ENCODE measurements around the gene UBE3A. TPM values are rescaled to one million over a fixed set of nuclear protein-coding genes. Genes with fewer than 3 reads are reported as not detected.

Gene UBE3A
- total RNA-seq, 4 donors from 2014 or later = 73.9 to 97.6 (median 80.1) TPM

DNA sequence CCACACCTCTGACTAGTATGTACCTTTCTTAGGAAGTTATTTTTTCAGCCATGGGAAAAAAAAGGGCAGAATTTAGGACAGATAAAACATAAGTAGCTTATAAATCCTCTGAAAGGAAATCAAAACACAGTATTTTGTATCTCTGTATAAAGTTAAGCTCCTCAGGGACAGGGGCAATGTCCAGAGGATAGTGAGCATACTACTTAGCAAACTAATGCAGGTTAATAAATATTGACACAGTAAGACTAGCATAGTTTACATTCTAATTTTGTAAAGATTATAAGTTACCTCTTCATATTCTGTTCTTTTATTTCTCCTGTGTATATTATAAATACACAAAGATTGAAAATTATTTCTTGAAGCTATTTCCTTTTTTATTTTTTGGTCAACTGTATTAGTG, 2.1 kb downstream of the UBE3A start:
- H3K9me3 ChIP-seq = no peaks in the 10 kb centered on the region
- H3K36me3 ChIP-seq = no peaks in the 10 kb centered on the region
- TF ChIP-seq POLR2AphosphoS5 (IDR thresholded peaks at IDR 0.05) (no peak), EP300 (IDR thresholded peaks at IDR 0.05) (no peak), POLR2A (IDR thresholded peaks at IDR 0.05; ENCODE audit: low read depth) (no peak)
- TF ChIP-seq, protein P1, sequence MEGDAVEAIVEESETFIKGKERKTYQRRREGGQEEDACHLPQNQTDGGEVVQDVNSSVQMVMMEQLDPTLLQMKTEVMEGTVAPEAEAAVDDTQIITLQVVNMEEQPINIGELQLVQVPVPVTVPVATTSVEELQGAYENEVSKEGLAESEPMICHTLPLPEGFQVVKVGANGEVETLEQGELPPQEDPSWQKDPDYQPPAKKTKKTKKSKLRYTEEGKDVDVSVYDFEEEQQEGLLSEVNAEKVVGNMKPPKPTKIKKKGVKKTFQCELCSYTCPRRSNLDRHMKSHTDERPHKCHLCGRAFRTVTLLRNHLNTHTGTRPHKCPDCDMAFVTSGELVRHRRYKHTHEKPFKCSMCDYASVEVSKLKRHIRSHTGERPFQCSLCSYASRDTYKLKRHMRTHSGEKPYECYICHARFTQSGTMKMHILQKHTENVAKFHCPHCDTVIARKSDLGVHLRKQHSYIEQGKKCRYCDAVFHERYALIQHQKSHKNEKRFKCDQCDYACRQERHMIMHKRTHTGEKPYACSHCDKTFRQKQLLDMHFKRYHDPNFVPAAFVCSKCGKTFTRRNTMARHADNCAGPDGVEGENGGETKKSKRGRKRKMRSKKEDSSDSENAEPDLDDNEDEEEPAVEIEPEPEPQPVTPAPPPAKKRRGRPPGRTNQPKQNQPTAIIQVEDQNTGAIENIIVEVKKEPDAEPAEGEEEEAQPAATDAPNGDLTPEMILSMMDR (IDR thresholded peaks at IDR 0.05) = no peak
- intact Hi-C loops (cut with DNase I) = loop anchor here (5.0 kb wide), 1 partner anchor 89 kb away; no protein-coding TSS in a partner anchor
- peaks cover 36 to 70% (median 65%) of the 10 kb centered on the region in 4 donors for H3K4me1 ChIP-seq
- no peaks in the 10 kb centered on the region for H3K27me3 ChIP-seq
- H3K27ac ChIP-seq (replicated peaks in 1 of 4) = peak overlapping the region in 1 of 4 donors; percentile 98
- no peak for DNase-seq (ENCODE audit: extremely low spot score)
- peak overlapping the region; percentile 83 to 99 (median 87) for H3K4me3 ChIP-seq

DNA sequence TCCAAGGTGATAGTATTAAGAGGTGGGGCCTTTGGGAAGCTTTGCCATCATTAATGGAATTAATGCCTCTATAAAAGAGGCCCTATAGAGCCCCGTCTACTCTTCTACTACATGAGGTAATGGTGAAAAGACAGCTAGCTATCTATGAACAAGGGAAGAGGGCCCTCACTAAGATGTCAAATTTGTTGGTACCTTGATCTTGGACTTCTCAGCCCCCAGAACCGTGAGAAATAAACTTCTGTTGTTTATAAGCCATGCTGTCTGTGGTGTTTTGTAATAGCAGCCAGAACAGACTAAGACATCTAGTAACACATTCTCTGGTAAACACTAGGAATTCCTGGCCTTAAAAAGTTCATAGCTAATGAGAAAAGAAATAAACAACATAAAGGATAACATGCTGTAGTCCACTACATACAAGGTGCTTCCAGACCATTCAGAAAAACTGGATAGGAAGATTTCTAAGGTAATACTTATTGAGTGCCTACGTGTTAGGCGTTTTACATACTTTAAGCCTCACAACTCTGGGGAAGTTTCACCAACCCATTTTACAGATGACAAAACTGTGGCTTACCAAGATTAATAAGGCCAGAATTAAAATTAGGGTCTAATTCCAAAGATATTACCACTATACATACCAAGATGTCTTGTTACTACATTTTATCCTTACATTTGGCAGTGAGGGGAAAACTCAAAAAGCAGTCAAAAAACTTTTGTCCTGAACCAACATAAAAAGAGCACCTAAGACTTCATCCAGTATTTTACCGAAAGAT, 3.2 kb downstream of the UBE3A start:
- Histone ChIP-seq H3K4me1 (peaks cover 36 to 81% (median 76%) of the 10 kb centered on the region in 4 donors), H3K4me3 (no peak overlapping the region), H3K9me3 (no peaks in the 10 kb centered on the region), H3K27me3 (no peaks in the 10 kb centered on the region), H3K27ac (replicated peaks in 1 of 4) (no peak overlapping the region), H3K36me3 (no peaks in the 10 kb centered on the region)
- no peak for DNase-seq (ENCODE audit: extremely low spot score)
- WGBS = 86% methylated on average over 5 of the region's 5 CpGs
- TF ChIP-seq EP300 (IDR thresholded peaks at IDR 0.05) (no peak), POLR2A (IDR thresholded peaks at IDR 0.05; ENCODE audit: low read depth) (no peak), POLR2AphosphoS5 (IDR thresholded peaks at IDR 0.05) (no peak)
- TF ChIP-seq, protein P1 (IDR thresholded peaks at IDR 0.05) = no peak
- intact Hi-C loops (cut with DNase I) = loop anchor here (5.0 kb wide), 1 partner anchor 88 kb away; no protein-coding TSS in a partner anchor

DNA sequence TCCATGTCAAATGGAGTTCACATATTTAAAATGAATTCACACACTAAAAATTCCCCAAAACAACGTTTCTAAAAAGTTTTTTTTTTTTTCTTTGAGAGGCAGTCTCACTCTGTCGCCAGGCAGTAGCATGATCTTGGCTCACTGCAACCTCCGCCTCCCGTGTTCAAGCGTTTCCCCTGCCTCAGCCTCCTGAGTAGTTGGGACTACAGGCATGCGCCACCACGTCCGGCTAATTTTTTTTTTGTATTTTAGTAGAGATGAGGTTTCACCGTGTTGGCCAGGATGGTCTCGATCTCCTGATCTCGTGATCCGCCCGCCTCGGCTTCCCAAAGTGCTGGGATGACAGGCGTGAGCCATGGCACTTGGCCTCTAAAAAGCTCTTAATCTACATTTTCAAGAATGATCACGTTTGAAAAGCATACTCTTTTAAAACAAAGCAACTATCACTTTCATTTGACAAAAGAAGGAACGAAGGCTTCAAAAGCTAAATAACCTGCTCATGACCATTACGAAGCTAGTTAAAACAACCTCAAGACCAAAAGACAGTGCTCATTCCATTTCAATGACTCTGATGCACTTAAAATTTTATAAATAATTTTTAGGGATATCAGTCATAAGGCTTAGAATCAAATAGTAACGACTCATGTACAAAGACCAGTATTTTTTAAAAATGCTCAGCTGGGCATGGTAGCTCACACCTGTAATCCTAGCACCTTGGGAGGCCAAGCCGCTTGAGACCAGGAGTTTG, 5.5 kb downstream of the UBE3A start:
- no peaks in the 10 kb centered on the region for H3K36me3 ChIP-seq
- no peak overlapping the region for H3K4me3 ChIP-seq
- TF ChIP-seq, protein P1 (IDR thresholded peaks at IDR 0.05) = no peak
- TF ChIP-seq POLR2A (IDR thresholded peaks at IDR 0.05; ENCODE audit: low read depth) = no peak
- TF ChIP-seq POLR2AphosphoS5 (IDR thresholded peaks at IDR 0.05) = no peak
- no peak for TF ChIP-seq EP300 (IDR thresholded peaks at IDR 0.05)
- peaks cover 48 to 89% (median 84%) of the 10 kb centered on the region in 4 donors for H3K4me1 ChIP-seq
- intact Hi-C loops (cut with DNase I) = no loop called here
- H3K27ac ChIP-seq (replicated peaks in 1 of 4) = peak overlapping the region in 1 of 4 donors; percentile 34
- no peaks in the 10 kb centered on the region for H3K27me3 ChIP-seq
- DNase-seq (ENCODE audit: extremely low spot score) = no peak
- H3K9me3 ChIP-seq = no peaks in the 10 kb centered on the region
- WGBS = 75% methylated on average over 20 of the region's 20 CpGs

DNA sequence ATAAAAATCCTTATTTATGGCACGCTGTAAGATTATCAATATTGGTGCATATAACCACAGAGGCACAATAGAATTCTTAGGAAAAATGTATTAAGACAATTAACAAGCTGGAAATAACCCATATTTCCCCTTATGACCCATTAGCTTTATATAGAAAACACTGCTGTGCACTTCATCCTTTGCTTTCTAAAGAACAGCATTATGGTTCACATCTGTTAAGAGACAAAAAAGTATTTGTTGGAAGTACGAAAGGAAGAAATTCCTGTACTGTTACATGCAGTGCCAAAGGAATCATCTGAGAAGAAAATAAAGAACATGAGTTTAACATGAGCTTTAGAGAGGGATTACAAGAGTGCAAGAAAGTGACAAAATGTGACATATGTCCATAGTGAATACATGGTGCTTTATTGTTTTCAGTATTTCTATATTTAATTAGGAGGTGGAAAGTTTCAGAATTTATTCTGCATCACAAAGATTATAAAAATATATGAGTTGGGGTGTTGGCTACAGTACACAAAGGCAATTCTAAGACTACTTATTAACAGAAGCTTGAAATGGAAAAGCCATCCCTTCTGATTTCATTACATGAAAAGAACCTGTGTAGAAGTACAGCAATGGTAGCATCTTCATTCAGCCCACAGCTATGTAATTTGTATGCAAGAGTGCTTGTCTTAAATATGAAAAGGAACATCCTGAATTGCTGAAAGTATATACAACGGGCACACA, 6.8 kb downstream of the UBE3A start:
- no peaks in the 10 kb centered on the region for H3K36me3 ChIP-seq
- no peaks in the 10 kb centered on the region for H3K27me3 ChIP-seq
- H3K9me3 ChIP-seq = no peaks in the 10 kb centered on the region
- no peak overlapping the region for H3K4me3 ChIP-seq
- 55% methylated on average over 3 of the region's 3 CpGs for WGBS
- H3K4me1 ChIP-seq = peaks cover 49 to 89% (median 85%) of the 10 kb centered on the region in 4 donors
- peak overlapping the region in 1 of 4 donors; percentile 34 for H3K27ac ChIP-seq (replicated peaks in 1 of 4)
- intact Hi-C loops (cut with DNase I) = no loop called here
- TF ChIP-seq POLR2A (IDR thresholded peaks at IDR 0.05; ENCODE audit: low read depth) = no peak
- TF ChIP-seq, protein P1 (IDR thresholded peaks at IDR 0.05) = no peak
- TF ChIP-seq POLR2AphosphoS5 (IDR thresholded peaks at IDR 0.05) = no peak
- no peak for TF ChIP-seq EP300 (IDR thresholded peaks at IDR 0.05)
- DNase-seq (ENCODE audit: extremely low spot score) = no peak

Measured in esophagus muscularis mucosa (tissue), 4 donors.